OCI-LY1 (cell line): Measurements from ENCODE around the gene TMEM131.

Source experiments
- EZH2 ChIP-seq: fragments of 200-600 bp; sonication (generic), shearing (Covaris generic); IDR thresholded peaks from 2 replicates; pipeline ENCODE4 v1.8.0; 2017; ENCODE audit warnings: borderline replicate concordance, mixed run types, mild to moderate bottlenecking, antibody characterized with exemption, low read length, moderate library complexity, mixed read lengths
- TF ChIP-seq, protein P1 (sequence below): fragments of 200-600 bp; sonication (generic), shearing (Covaris generic); IDR thresholded peaks from 2 replicates; pipeline ENCODE4 v1.5.1; 2017; ENCODE audit warnings: mild to moderate bottlenecking, antibody characterized with exemption, low read length, moderate library complexity, mixed read lengths

DNA sequence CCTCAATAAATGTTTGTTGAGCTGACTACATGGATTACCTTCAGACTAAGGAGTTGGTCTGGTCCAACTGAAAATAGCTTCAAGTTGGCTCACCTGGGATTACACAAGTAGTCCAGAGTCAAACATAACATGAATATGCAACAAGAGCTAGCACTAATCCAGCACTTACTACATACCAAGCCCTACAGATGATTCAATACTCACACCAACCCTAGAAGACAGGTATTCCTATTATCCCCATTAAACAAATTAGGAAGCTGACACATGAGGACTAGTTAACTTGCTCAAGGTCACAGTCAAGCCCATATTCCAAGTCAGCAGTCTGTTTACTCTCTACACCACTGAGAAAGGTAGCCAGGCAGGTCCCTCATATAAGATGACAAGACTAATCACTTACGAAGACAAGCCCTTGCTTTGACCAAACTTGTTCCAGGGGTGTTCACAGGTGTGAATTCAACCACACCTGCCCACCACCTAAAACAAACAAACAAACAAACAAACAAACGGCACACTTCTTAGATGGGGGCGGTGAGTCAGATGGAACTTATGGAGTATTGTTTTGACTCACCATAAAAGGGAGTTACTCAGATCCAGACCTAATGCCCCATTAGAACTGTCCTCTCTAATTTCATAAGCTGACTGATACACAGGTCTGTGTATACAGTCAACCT lies 29.1 kb downstream of the TMEM131 start:
- TF ChIP-seq EZH2 = no peak
- TF ChIP-seq, protein P1, sequence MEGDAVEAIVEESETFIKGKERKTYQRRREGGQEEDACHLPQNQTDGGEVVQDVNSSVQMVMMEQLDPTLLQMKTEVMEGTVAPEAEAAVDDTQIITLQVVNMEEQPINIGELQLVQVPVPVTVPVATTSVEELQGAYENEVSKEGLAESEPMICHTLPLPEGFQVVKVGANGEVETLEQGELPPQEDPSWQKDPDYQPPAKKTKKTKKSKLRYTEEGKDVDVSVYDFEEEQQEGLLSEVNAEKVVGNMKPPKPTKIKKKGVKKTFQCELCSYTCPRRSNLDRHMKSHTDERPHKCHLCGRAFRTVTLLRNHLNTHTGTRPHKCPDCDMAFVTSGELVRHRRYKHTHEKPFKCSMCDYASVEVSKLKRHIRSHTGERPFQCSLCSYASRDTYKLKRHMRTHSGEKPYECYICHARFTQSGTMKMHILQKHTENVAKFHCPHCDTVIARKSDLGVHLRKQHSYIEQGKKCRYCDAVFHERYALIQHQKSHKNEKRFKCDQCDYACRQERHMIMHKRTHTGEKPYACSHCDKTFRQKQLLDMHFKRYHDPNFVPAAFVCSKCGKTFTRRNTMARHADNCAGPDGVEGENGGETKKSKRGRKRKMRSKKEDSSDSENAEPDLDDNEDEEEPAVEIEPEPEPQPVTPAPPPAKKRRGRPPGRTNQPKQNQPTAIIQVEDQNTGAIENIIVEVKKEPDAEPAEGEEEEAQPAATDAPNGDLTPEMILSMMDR = no peak
